Activated naive CD4-positive, alpha-beta T cell (primary cell): ENCODE measurements around the gene NUDT3.

Experiments used
- DNase-seq, 4 experiments: peaks; one replicate each; lab custom pipeline; 2025; lab: John Stamatoyannopoulos, UW

The NUDT3 gene

GRCh38 chr6:34319471-34319885 is 73.0 kb downstream of the NUDT3 start:
- no peak for DNase-seq

- DNase-seq: no peak
These were observed 73.7 kb downstream of the NUDT3 start for GRCh38 chr6:34318499-34319470.

- DNase-seq: no peak
These were observed 74.5 kb downstream of the NUDT3 start for GRCh38 chr6:34317882-34318498.

GRCh38 chr6:34317172-34317477 is 75.3 kb downstream of the NUDT3 start:
- DNase-seq: no peak

GRCh38 chr6:34316431-34317171 is 75.9 kb downstream of the NUDT3 start:
- no peak for DNase-seq

- no peak for DNase-seq
These were observed 76.7 kb downstream of the NUDT3 start for GRCh38 chr6:34315780-34316179.

- DNase-seq: no peak
These were observed 77.2 kb downstream of the NUDT3 start for GRCh38 chr6:34315256-34315655.

GRCh38 chr6:34312259-34312658 is 80.2 kb downstream of the NUDT3 start:
- DNase-seq: no peak

GRCh38 chr6:34310817-34311216 is 81.7 kb downstream of the NUDT3 start:
- DNase-seq: no peak

GRCh38 chr6:34308483-34308882 is 84.0 kb downstream of the NUDT3 start:
- no peak for DNase-seq

- DNase-seq: no peak
These were observed 86.3 kb downstream of the NUDT3 start for GRCh38 chr6:34305982-34306708.

GRCh38 chr6:34305497-34305896 is 87.0 kb downstream of the NUDT3 start:
- no peak for DNase-seq

- no peak for DNase-seq
These were observed 88.3 kb downstream of the NUDT3 start for GRCh38 chr6:34304164-34304563.

- no peak for DNase-seq
These were observed 89.5 kb downstream of the NUDT3 start for GRCh38 chr6:34302929-34303328.

- no peak for DNase-seq
These were observed 91.1 kb downstream of the NUDT3 start for GRCh38 chr6:34301408-34301807.

- no peak for DNase-seq
These were observed 92.1 kb downstream of the NUDT3 start for GRCh38 chr6:34300332-34300751.

- no peak for DNase-seq
These were observed 93.5 kb downstream of the NUDT3 start for GRCh38 chr6:34298941-34299340.

- DNase-seq: no peak
These were observed 96.7 kb downstream of the NUDT3 start for GRCh38 chr6:34295721-34296120.

- no peak for DNase-seq
These were observed 99.5 kb downstream of the NUDT3 start for GRCh38 chr6:34292954-34293353.

- no peak for DNase-seq
These were observed 103.3 kb downstream of the NUDT3 start for GRCh38 chr6:34289137-34289536.

- DNase-seq: no peak
These were observed 103.9 kb downstream of the NUDT3 start for GRCh38 chr6:34288581-34288980.
